ENCODE results near the gene RCAN2.
A peak's percentile ranks its signal among the peaks of the same experiment; 100 is the strongest.
"Not testable (repeated sequence)": the region's sequence is repeated elsewhere in the genome, so short reads cannot be mapped to it uniquely, and the experiment has no call there.

The RCAN2 gene

DNA sequence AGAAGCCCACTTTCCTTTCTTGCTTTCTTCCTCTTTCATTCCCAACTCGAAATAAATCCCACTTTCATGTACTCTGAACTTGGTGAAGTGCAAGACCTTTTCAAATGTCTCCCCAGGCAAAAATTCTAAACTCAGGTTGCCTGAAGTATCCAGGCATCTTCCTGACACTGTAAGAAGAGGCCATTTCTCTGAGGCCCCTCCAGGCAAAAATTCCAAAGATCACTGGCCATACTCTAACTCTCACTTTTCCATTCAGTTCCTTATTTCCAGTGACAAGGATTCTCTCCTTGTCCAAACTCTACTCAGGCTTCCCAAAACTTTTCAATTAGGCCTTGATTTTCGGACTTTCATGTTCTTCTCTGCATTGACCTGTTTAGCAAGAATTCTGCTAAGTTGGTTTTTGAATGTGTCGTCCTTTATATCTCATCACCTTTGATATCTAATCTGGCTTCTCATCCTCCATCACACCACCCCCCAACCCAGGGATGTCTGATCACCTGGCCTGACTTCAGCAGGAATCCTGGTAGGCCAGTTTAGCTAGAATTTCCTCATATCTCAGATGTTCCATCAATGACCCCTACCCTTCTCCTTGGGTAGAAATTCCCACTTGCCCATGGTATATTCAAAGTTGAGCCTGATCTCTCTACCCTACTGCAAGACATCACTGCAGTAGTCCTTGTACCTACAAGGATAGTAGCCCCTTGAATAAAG is 124.9 kb downstream of the RCAN2 start:
- no peaks in the 10 kb centered on the region for H3K27me3 ChIP-seq (ENCODE audit: control insufficient read depth, insufficient read depth, low read length)
- H3K9ac ChIP-seq (ENCODE audit: low read length), result no peak overlapping the region
- peaks cover 3% of the 10 kb centered on the region for H3K4me1 ChIP-seq (ENCODE audit: control insufficient read depth, insufficient read depth, low read length)
- no peak overlapping the region for H3K4me3 ChIP-seq (ENCODE audit: low read length)
- H3K36me3 ChIP-seq (ENCODE audit: control insufficient read depth, insufficient read depth, low read length), result no peaks in the 10 kb centered on the region
- H3K27ac ChIP-seq (ENCODE audit: low read depth, low read length), result no peak overlapping the region

DNA sequence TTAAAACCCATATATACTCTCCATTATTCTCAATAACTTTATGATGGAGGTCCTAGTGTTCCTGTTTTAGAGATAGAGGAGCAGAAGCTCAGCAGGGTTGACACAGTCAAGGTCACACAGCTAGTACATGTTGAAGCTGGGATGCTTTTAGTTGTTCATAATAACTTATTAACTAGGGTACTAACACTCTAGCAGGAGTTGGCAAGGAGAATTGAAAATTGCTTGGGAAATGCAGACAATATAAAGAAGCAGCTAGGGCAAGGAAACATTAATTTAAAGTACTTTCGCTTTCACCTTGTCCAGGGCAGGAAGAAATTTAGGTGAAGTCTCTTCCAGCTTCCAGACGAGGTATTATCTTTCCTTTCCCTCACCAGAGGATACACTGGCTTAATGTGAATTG is 133.7 kb downstream of the RCAN2 start:
- H3K4me3 ChIP-seq (ENCODE audit: low read length), result no peak overlapping the region
- H3K9ac ChIP-seq (ENCODE audit: low read length), result no peak overlapping the region
- H3K27me3 ChIP-seq (ENCODE audit: control insufficient read depth, insufficient read depth, low read length), result no peaks in the 10 kb centered on the region
- no peak overlapping the region for H3K27ac ChIP-seq (ENCODE audit: low read depth, low read length)
- peaks cover 11% of the 10 kb centered on the region for H3K4me1 ChIP-seq (ENCODE audit: control insufficient read depth, insufficient read depth, low read length)
- H3K36me3 ChIP-seq (ENCODE audit: control insufficient read depth, insufficient read depth, low read length), result no peaks in the 10 kb centered on the region

DNA sequence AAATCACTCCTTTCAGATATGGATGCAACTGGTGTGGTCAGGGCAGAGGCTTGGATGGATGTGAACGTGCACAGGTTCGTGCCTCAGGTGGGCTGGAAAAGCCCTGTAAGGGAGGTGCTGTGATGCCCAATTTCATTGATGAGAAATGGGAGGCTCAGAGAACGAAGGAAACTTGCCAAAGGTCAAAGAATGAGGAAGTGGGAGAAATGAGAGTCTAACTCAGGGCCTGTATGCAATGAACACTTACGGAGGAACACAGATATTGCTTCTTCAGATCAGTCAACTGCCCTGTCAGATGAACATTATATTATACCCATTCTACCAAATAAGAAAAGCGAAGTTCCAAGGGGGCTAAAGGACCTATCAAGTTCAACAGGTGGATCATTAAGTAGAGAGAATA is 134.7 kb downstream of the RCAN2 start:
- peaks cover 13% of the 10 kb centered on the region for H3K4me1 ChIP-seq (ENCODE audit: control insufficient read depth, insufficient read depth, low read length)
- no peaks in the 10 kb centered on the region for H3K27me3 ChIP-seq (ENCODE audit: control insufficient read depth, insufficient read depth, low read length)
- H3K27ac ChIP-seq (ENCODE audit: low read depth, low read length), result no peak overlapping the region
- H3K36me3 ChIP-seq (ENCODE audit: control insufficient read depth, insufficient read depth, low read length), result no peaks in the 10 kb centered on the region
- H3K4me3 ChIP-seq (ENCODE audit: low read length), result no peak overlapping the region
- H3K9ac ChIP-seq (ENCODE audit: low read length), result no peak overlapping the region

DNA sequence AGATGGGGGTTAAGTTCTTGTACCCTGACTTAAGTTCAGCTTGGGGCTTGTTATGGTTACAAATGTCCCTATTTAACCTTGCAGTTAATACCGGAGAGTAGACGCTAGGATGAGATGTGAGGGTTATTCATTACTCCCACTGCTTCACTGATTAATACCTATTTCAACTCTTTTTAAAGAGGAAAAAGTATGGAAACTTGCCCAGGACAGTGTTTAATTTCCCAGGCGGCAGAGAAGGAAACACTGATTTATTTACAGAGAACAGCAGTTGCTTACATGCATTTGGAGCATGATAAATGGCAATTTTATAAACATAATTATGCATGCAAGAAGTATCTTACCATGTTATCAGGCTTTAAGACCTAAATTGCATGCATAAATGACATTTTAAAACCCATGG is 137.7 kb downstream of the RCAN2 start:
- Histone ChIP-seq H3K27me3 (ENCODE audit: control insufficient read depth, insufficient read depth, low read length) (no peaks in the 10 kb centered on the region), H3K4me3 (ENCODE audit: low read length) (no peak overlapping the region), H3K36me3 (ENCODE audit: control insufficient read depth, insufficient read depth, low read length) (no peaks in the 10 kb centered on the region), H3K4me1 (ENCODE audit: control insufficient read depth, insufficient read depth, low read length) (peaks cover 13% of the 10 kb centered on the region), H3K9ac (ENCODE audit: low read length) (no peak overlapping the region), H3K27ac (ENCODE audit: low read depth, low read length) (peak overlapping the region; percentile 5)

DNA sequence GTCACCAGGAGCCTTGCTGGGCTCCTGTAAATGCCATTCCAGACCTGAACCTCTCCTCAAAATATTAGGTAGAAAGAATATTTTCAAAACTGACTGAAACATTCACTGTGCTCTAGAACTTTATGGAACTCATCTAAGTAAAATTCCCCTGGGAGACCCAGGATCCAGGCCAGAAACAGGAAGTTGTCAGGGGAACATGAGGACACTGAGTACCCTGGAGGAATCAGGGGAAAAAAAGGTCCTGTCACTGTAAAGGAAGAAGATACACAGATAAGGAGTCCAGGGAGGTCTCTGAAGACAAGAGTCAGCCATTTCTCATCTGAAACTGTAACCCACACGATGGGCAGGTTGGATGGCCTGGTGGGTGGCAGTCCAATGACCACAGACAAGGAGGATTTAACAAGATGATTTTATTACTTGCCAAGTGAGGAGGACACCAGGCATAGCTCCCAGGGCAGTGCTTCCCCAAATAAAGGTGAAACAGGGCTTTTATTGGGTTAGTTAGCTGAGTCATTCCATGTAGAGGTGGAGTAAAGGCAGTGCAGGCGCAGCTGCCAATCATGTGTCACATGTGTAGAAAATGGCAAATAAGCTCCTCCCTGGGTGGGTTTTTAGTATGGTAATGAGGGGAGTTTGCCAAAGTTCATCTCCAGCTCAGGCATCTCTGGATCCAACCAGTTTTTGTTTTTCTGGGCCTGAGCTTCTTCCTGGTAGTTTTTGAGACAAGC is 138.5 kb downstream of the RCAN2 start:
- no peak overlapping the region for H3K4me3 ChIP-seq (ENCODE audit: low read length)
- no peak overlapping the region for H3K9ac ChIP-seq (ENCODE audit: low read length)
- H3K4me1 ChIP-seq (ENCODE audit: control insufficient read depth, insufficient read depth, low read length), result peaks cover 13% of the 10 kb centered on the region
- peak overlapping the region; percentile 5 for H3K27ac ChIP-seq (ENCODE audit: low read depth, low read length)
- H3K36me3 ChIP-seq (ENCODE audit: control insufficient read depth, insufficient read depth, low read length), result no peaks in the 10 kb centered on the region
- no peaks in the 10 kb centered on the region for H3K27me3 ChIP-seq (ENCODE audit: control insufficient read depth, insufficient read depth, low read length)

DNA sequence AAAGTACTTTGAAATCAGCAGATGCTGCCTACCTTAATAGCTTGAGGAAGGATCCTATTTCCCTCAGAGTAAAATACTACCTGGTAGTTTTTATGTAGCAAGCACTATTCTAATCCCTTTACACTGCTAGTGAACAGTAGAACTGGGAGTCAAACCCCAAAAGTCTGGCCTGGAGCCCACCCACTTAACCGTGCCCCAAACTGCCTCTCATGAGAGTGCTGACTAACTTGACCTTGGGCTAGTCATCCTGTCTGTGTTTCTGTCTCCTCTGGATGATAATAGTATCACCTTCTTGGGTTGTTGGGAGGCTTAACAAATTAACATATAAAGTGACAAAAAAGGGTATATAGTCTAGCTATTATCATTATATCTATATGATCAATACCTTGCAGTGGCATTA is 140.5 kb downstream of the RCAN2 start:
- Histone ChIP-seq H3K4me3 (ENCODE audit: low read length) (no peak overlapping the region), H3K27ac (ENCODE audit: low read depth, low read length) (no peak overlapping the region)

DNA sequence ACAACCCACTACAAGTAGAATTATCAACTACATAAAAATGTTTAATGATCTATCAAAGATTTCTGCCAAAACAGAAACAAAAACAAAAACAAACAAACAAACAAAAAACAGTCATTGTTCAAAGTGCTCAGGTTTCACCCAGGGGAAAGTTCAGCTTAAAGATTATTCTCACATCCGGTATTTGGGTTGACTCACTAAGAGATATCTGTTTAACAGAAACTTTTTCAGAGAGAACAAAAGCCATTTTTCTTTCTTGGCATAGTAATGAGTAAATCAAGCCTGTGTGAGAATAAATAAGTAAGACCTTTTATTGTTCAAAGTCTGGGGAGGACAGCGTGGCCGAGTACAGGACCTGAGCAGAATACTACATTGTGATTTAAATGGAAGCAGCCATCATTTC is 143.6 kb downstream of the RCAN2 start:
- Histone ChIP-seq H3K4me3 (ENCODE audit: low read length) (no peak overlapping the region), H3K27me3 (ENCODE audit: control insufficient read depth, insufficient read depth, low read length) (no peaks in the 10 kb centered on the region), H3K9ac (ENCODE audit: low read length) (no peak overlapping the region), H3K4me1 (ENCODE audit: control insufficient read depth, insufficient read depth, low read length) (peaks cover 2% of the 10 kb centered on the region), H3K36me3 (ENCODE audit: control insufficient read depth, insufficient read depth, low read length) (no peaks in the 10 kb centered on the region), H3K27ac (ENCODE audit: low read depth, low read length) (no peak overlapping the region)

More for the DNA sequence above, 140.5 kb downstream of the RCAN2 start:
- no peaks in the 10 kb centered on the region for H3K36me3 ChIP-seq (ENCODE audit: control insufficient read depth, insufficient read depth, low read length)
- H3K27me3 ChIP-seq (ENCODE audit: control insufficient read depth, insufficient read depth, low read length), result no peaks in the 10 kb centered on the region
- H3K4me1 ChIP-seq (ENCODE audit: control insufficient read depth, insufficient read depth, low read length), result peaks cover 13% of the 10 kb centered on the region
- H3K9ac ChIP-seq (ENCODE audit: low read length), result no peak overlapping the region

DNA sequence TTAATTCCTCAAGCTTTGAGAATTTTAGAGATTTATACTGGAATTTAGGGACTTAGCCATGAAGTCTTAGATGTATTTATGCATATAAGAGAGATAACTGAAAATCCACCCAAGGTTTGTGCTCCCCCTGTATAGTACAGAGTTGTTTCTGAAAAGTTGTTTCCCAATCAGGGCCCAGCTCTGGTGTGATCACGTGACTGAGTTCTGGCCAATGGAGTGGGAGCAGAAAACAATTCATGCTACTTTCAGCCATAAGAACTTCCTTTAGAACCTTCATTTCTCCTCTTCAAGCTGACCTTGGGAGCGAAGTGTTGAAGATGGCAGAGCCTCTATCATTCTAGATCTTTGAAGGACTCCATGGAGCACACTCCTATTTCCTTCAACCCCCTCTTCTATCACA is 151.0 kb downstream of the RCAN2 start:
- no peaks in the 10 kb centered on the region for H3K36me3 ChIP-seq (ENCODE audit: control insufficient read depth, insufficient read depth, low read length)
- no peak overlapping the region for H3K27ac ChIP-seq (ENCODE audit: low read depth, low read length)
- no peak overlapping the region for H3K4me3 ChIP-seq (ENCODE audit: low read length)
- no peaks in the 10 kb centered on the region for H3K27me3 ChIP-seq (ENCODE audit: control insufficient read depth, insufficient read depth, low read length)
- H3K4me1 ChIP-seq (ENCODE audit: control insufficient read depth, insufficient read depth, low read length), result no peaks in the 10 kb centered on the region
- H3K9ac ChIP-seq (ENCODE audit: low read length), result no peak overlapping the region

DNA sequence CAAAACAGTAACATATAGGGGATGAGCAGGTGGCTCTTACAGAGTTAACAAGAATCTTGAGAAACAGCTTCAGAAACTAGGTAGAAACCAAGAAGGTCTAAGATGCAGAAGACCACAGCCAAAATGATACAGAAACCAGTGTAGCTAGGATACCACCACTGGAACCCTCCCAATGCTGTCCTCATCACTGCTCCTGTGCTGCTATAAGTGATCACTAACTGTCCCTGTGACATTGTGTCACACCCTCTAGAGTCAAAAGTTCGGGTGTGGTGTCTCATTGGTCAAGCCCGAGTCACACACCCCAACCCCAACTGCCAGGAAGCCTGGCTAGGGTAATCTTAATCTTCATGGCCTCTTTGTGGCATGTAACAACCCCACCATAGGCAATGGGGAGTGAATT is 153.1 kb downstream of the RCAN2 start:
- H3K27me3 ChIP-seq (ENCODE audit: control insufficient read depth, insufficient read depth, low read length), result no peaks in the 10 kb centered on the region
- no peak overlapping the region for H3K9ac ChIP-seq (ENCODE audit: low read length)
- H3K4me3 ChIP-seq (ENCODE audit: low read length), result no peak overlapping the region
- H3K4me1 ChIP-seq (ENCODE audit: control insufficient read depth, insufficient read depth, low read length), result no peaks in the 10 kb centered on the region
- H3K27ac ChIP-seq (ENCODE audit: low read depth, low read length), result no peak overlapping the region
- no peaks in the 10 kb centered on the region for H3K36me3 ChIP-seq (ENCODE audit: control insufficient read depth, insufficient read depth, low read length)

DNA sequence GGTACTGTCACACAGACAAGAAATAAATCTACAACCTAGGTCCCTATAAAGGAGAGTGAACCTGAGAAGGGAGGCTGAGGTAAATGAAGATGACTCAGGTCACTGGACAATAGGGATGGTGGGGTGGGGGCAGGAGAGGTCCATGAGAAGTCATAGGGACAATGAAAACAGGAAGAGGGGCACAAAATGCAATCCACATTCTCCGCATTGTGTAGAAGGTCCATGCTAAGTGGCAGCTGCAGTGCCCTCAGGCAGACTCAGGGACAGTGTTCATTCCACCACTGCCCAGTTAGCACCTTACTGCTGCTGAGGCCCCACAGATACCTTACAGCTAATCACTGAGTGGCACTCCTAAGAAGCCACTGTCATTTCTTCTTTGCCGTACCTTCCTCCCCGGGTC is 156.8 kb downstream of the RCAN2 start:
- no peaks in the 10 kb centered on the region for H3K36me3 ChIP-seq (ENCODE audit: control insufficient read depth, insufficient read depth, low read length)
- no peaks in the 10 kb centered on the region for H3K27me3 ChIP-seq (ENCODE audit: control insufficient read depth, insufficient read depth, low read length)
- no peak overlapping the region for H3K9ac ChIP-seq (ENCODE audit: low read length)
- no peak overlapping the region for H3K27ac ChIP-seq (ENCODE audit: low read depth, low read length)
- H3K4me3 ChIP-seq (ENCODE audit: low read length), result no peak overlapping the region
- no peaks in the 10 kb centered on the region for H3K4me1 ChIP-seq (ENCODE audit: control insufficient read depth, insufficient read depth, low read length)

DNA sequence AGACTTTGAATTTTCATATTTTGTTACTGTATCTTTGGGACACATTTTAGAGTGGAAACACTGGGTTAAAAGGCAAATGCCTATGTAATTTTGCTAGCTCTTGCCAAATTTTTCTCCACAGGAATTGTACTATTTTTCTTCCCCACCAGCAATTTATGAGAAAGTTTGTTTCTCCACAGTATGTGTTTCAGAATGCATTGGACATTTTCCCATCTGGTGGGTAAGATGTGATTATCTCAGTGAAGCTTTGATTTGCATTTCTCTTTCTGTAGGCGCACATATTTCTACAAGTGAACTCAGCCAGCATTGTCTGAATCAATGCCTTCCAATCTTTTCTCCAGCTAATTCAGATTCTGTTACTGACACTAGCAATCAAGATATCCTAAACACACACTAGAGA is 157.8 kb downstream of the RCAN2 start:
- Histone ChIP-seq H3K4me1 (ENCODE audit: control insufficient read depth, insufficient read depth, low read length) (no peaks in the 10 kb centered on the region), H3K4me3 (ENCODE audit: low read length) (no peak overlapping the region), H3K9ac (ENCODE audit: low read length) (no peak overlapping the region), H3K27ac (ENCODE audit: low read depth, low read length) (no peak overlapping the region), H3K36me3 (ENCODE audit: control insufficient read depth, insufficient read depth, low read length) (no peaks in the 10 kb centered on the region), H3K27me3 (ENCODE audit: control insufficient read depth, insufficient read depth, low read length) (no peaks in the 10 kb centered on the region)

DNA sequence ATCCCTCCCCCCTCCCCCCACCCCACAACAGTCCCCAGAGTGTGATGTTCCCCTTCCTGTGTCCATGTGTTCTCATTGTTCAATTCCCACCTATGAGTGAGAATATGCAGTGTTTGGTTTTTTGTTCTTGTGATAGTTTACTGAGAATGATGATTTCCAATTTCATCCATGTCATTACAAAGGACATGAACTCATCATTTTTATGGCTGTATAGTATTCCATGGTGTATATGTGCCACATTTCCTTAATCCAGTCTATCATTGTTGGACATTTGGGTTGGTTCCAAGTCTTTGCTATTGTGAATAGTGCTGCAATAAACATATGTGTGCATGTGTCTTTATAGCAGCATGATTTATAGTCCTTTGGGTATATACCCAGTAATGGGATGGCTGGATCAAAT is 158.8 kb downstream of the RCAN2 start:
- H3K9ac ChIP-seq (ENCODE audit: low read length); H3K4me3 ChIP-seq (ENCODE audit: low read length); H3K36me3 ChIP-seq (ENCODE audit: control insufficient read depth, insufficient read depth, low read length); H3K27me3 ChIP-seq (ENCODE audit: control insufficient read depth, insufficient read depth, low read length); H3K27ac ChIP-seq (ENCODE audit: low read depth, low read length): not testable (repeated sequence)
- peaks cover 10% of the 10 kb centered on the region for H3K4me1 ChIP-seq (ENCODE audit: control insufficient read depth, insufficient read depth, low read length)

DNA sequence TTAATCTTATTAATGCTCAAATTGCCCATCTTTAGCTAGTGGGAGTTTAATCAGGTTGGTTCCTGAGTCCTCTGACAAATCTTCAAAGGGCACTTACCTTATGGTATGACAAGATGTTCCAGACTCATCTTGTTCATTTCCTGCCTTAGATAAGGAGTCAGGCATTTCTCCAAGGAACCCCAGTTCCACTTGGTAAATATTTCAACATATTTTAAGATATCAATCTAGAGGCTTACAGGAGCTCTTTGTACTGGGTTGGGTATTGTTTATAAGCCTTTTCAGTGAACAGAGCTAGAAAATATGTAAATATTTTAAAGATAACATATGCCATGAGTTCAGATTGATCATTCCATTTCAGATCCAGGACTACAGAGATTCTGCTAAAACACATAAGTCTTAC is 159.8 kb downstream of the RCAN2 start:
- Histone ChIP-seq H3K9ac (ENCODE audit: low read length) (no peak overlapping the region), H3K36me3 (ENCODE audit: control insufficient read depth, insufficient read depth, low read length) (no peaks in the 10 kb centered on the region), H3K27me3 (ENCODE audit: control insufficient read depth, insufficient read depth, low read length) (no peaks in the 10 kb centered on the region), H3K27ac (ENCODE audit: low read depth, low read length) (no peak overlapping the region), H3K4me3 (ENCODE audit: low read length) (no peak overlapping the region), H3K4me1 (ENCODE audit: control insufficient read depth, insufficient read depth, low read length) (peaks cover 11% of the 10 kb centered on the region)
